Neural progenitor cell (in vitro differentiated cells): ENCODE results near the gene PRTFDC1.

ENCODE experiments used
- EZH2 ChIP-seq: fragments of 200-600 bp; sonication (generic); IDR thresholded peaks from 2 replicates; pipeline ENCODE4 v1.6.1; 2017; ENCODE audit warnings: antibody characterized with exemption, mild to moderate bottlenecking, moderate library complexity
- TF ChIP-seq, protein P1 (sequence below): fragments of 200-600 bp; sonication (generic); IDR thresholded peaks from 2 replicates; pipeline ENCODE4 v1.5.1; 2017; ENCODE audit warnings: antibody characterized with exemption, mild to moderate bottlenecking

- TF ChIP-seq, protein P1, sequence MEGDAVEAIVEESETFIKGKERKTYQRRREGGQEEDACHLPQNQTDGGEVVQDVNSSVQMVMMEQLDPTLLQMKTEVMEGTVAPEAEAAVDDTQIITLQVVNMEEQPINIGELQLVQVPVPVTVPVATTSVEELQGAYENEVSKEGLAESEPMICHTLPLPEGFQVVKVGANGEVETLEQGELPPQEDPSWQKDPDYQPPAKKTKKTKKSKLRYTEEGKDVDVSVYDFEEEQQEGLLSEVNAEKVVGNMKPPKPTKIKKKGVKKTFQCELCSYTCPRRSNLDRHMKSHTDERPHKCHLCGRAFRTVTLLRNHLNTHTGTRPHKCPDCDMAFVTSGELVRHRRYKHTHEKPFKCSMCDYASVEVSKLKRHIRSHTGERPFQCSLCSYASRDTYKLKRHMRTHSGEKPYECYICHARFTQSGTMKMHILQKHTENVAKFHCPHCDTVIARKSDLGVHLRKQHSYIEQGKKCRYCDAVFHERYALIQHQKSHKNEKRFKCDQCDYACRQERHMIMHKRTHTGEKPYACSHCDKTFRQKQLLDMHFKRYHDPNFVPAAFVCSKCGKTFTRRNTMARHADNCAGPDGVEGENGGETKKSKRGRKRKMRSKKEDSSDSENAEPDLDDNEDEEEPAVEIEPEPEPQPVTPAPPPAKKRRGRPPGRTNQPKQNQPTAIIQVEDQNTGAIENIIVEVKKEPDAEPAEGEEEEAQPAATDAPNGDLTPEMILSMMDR: no peak
- no peak for TF ChIP-seq EZH2
Measured at GRCh38 chr10:24983130-24983529, 30.7 kb upstream of the PRTFDC1 start.
